GM12878 (cell line): ENCODE data around the gene CAPRIN2. TPM values are rescaled to one million over a fixed set of nuclear protein-coding genes. Genes with fewer than 3 reads are reported as not detected.

ENCODE experiments used
- ATAC-seq: fragments of 200-7000 bp; cut with Tn5 transposase; 3 replicates; pipeline ENCODE4 v1.9.1; 2020; ENCODE audit warnings: mild to moderate bottlenecking, moderate library complexity
- BruUV-seq: library from RNA; stranded (reverse); fragments of 400-500 nt; replicated peaks from 2 replicates; lab custom pipeline; 2021; lab: Mats Ljungman, UMichigan
- CTCF ChIA-PET: fragments of 300-600 bp; sonication (Branson Sonifier 250); formaldehyde crosslinking; extraction: SDS; loops from one replicate; lab custom pipeline; 2021; ENCODE audit warnings: inconsistent platforms; lab: Yijun Ruan, JAX
- POLR2A ChIA-PET: fragments of 350-600 bp; formaldehyde crosslinking; extraction: SDS; loops from one replicate; lab custom pipeline; 2021; ENCODE audit warnings: inconsistent platforms; lab: Charles Lee
- RAD21 ChIA-PET: fragments of 300-600 bp; sonication (Branson Sonifier 250); formaldehyde crosslinking; loops from one replicate; lab custom pipeline; 2023; ENCODE audit warnings: antibody characterized with exemption; ENCODE audit not compliant: unreplicated experiment; lab: Charles Lee
- SMC1A ChIA-PET: fragments of 300-600 bp; sonication (Branson Sonifier 250); formaldehyde crosslinking; loops from one replicate; lab custom pipeline; 2023; ENCODE audit not compliant: unreplicated experiment, uncharacterized antibody; lab: Charles Lee
- DNase-seq: peaks from one replicate; pipeline ENCODE4 v3.0.0-alpha.2; 2011; ENCODE audit warnings: low read depth, low spot score
- FAIRE-seq: peaks from 3 replicates; lab custom pipeline; 2011; peaks lifted over from hg19 to GRCh38; lab: Jason Lieb, UNC
- H2AFZ ChIP-seq: 2 replicates; pipeline ENCODE4 v1.6.0; 2011; ENCODE audit warnings: low read depth, low read length, control low read depth; ENCODE audit not compliant: control insufficient read depth
- H3K27ac ChIP-seq: 2 replicates; pipeline ENCODE4 v1.5.1; 2011; ENCODE audit warnings: control low read depth; ENCODE audit not compliant: control insufficient read depth, insufficient read depth
- H3K27me3 ChIP-seq, 2 experiments: replicated peaks in 1 of 2; 2 replicates each; pipeline versions ENCODE4 v1.6.0 to v1.6.1; 2011; ENCODE audit warnings: low read length in 1 of 2; ENCODE audit not compliant: control insufficient read depth in 2 of 2, insufficient read depth in 2 of 2
- H3K36me3 ChIP-seq, 2 experiments: 2 replicates each; pipeline ENCODE4 v1.5.1; 2011; ENCODE audit warnings: low read length in 1 of 2; ENCODE audit not compliant: control insufficient read depth in 2 of 2, insufficient read depth in 2 of 2
- H3K4me1 ChIP-seq: 2 replicates; pipeline ENCODE4 v1.6.1; 2011; ENCODE audit warnings: mild to moderate bottlenecking, low read length, moderate library complexity, mixed read lengths; ENCODE audit not compliant: control insufficient read depth, insufficient read depth
- H3K4me2 ChIP-seq: 2 replicates; pipeline ENCODE4 v1.6.0; 2011; ENCODE audit warnings: control low read depth; ENCODE audit not compliant: control insufficient read depth, insufficient read depth
- H3K4me3 ChIP-seq: fragments of 200-600 bp; sonication (generic); 2 replicates; pipeline ENCODE4 v1.5.1; 2016
- H3K79me2 ChIP-seq: 2 replicates; pipeline ENCODE4 v1.6.0; 2011; ENCODE audit warnings: low read length; ENCODE audit not compliant: control insufficient read depth, insufficient read depth
- H3K9ac ChIP-seq: 2 replicates; pipeline ENCODE4 v1.8.0; 2011; ENCODE audit warnings: low read length, control low read depth, mixed read lengths; ENCODE audit not compliant: control insufficient read depth, insufficient read depth
- H3K9me3 ChIP-seq: replicated peaks from 3 replicates; pipeline ENCODE4 v1.5.1; 2011; ENCODE audit warnings: mild to moderate bottlenecking, low read length; ENCODE audit not compliant: control insufficient read depth, insufficient read depth
- H4K20me1 ChIP-seq: 2 replicates; pipeline ENCODE4 v1.6.0; 2011; ENCODE audit not compliant: control insufficient read depth, insufficient read depth
- ATF7 ChIP-seq: fragments of 450-650 bp; IDR thresholded peaks from 2 replicates; pipeline ENCODE4 v1.6.1; 2016; ENCODE audit warnings: low read depth, mild to moderate bottlenecking
- CHD4 ChIP-seq: fragments of 200-600 bp; sonication (generic); IDR thresholded peaks from 2 replicates; pipeline ENCODE4 v1.6.1; 2016; ENCODE audit warnings: mild to moderate bottlenecking
- DPF2 ChIP-seq: fragments of 450-650 bp; IDR thresholded peaks from 2 replicates; pipeline ENCODE4 v1.6.1; 2017; ENCODE audit warnings: mild to moderate bottlenecking
- HDGF ChIP-seq: fragments of 450-650 bp; IDR thresholded peaks from 2 replicates; pipeline ENCODE4 v1.6.1; 2016; ENCODE audit warnings: antibody characterized with exemption
- IRF4 ChIP-seq: IDR thresholded peaks from 2 replicates; pipeline ENCODE4 v1.6.1; 2011; ENCODE audit warnings: low read depth, low read length
- NFYA ChIP-seq: IDR thresholded peaks from 2 replicates; pipeline ENCODE4 v1.6.1; 2011; ENCODE audit warnings: low read depth, mild to moderate bottlenecking, low read length, improper control_type of control experiment, borderline replicate concordance
- NFYB ChIP-seq: IDR thresholded peaks from 2 replicates; pipeline ENCODE4 v1.6.1; 2011; ENCODE audit warnings: low read depth, mild to moderate bottlenecking, low read length, improper control_type of control experiment, moderate library complexity; ENCODE audit not compliant: insufficient read depth
- NR2F1 ChIP-seq: fragments of 450-650 bp; conservative IDR thresholded peaks from 2 replicates; pipeline ENCODE4 v1.6.1; 2017; ENCODE audit warnings: mild to moderate bottlenecking
- RB1 ChIP-seq: fragments of 450-650 bp; formaldehyde crosslinking; IDR thresholded peaks from 2 replicates; pipeline ENCODE4 v1.6.1; 2017; ENCODE audit warnings: mild to moderate bottlenecking, borderline replicate concordance
- SRF ChIP-seq, 2 experiments: IDR thresholded peaks; 2 replicates each; pipeline ENCODE4 v1.6.1; 2011; ENCODE audit warnings: low read depth in 2 of 2, low read length in 2 of 2, mild to moderate bottlenecking in 1 of 2, moderate library complexity in 1 of 2
- TARDBP ChIP-seq: IDR thresholded peaks from 2 replicates; pipeline ENCODE4 v1.6.1; 2016; ENCODE audit warnings: borderline replicate concordance
- ZSCAN29 ChIP-seq: fragments of 450-650 bp; IDR thresholded peaks from 2 replicates; pipeline ENCODE4 v1.6.1; 2017; ENCODE audit warnings: mild to moderate bottlenecking, moderate library complexity
- WGBS: methylation state at CpG from one replicate; pipeline ENCODE4 v1.1.6; 2016; ENCODE audit warnings: low lambda C conversion rate; ENCODE audit not compliant: insufficient replicate concordance, insufficient coverage; ENCODE audit errors: missing lambda C conversion rate; 5-methylcytosine and 5-hydroxymethylcytosine counted together
- in situ Hi-C: fragments of 300-500 bp; cut with MboI; formaldehyde crosslinking; loops from 9 replicates; pipeline ENCODE4 v1.14.3; 2018; ENCODE audit warnings: mixed read lengths
- intact Hi-C: fragments of 100-400 bp; cut with micrococcal nuclease; formaldehyde crosslinking; loops from one replicate; pipeline ENCODE4 v1.14.2; 2022; ENCODE audit not compliant: unreplicated experiment
- polyA plus RNA-seq, 11 experiments: library from polyadenylated mRNA; depleted of rRNA in 4 of 11; unstranded in 6 of 11; stranded (reverse) in 5 of 11; fragments of >200 nt; fragmentation: Nextera tagmentation in 4 of 11; fragmentation: Illumina TruSeq in 1 of 11; extraction: Ambion mirVana in 4 of 11; extraction: Trizol in 1 of 11; gene quantifications; 1 replicate in 1 of 11; 2 replicates in 10 of 11; pipeline versions ENCODE4 v1.2.1 to v1.2.3, GENCODE V29; 2011 to 2016; ENCODE audit warnings: inconsistent platforms in 2 of 11, missing spikeins in 2 of 11, low read depth in 1 of 11
- total RNA-seq, 4 experiments: library from RNA; depleted of rRNA in 3 of 4; stranded (reverse); fragments of >200 nt in 3 of 4; fragmentation: Illumina TruSeq in 1 of 4; extraction: Trizol in 1 of 4; gene quantifications; 2 replicates each; pipeline versions ENCODE4 v1.2.1 to v1.2.3, GENCODE V29; 2013 to 2021
- TF ChIP-seq, protein P1 (sequence below): fragments of 450-650 bp; IDR thresholded peaks from 2 replicates; pipeline ENCODE4 v1.6.1; 2014; ENCODE audit warnings: mild to moderate bottlenecking
- TF ChIP-seq, protein P2 (sequence below): fragments of 450-650 bp; IDR thresholded peaks from 2 replicates; pipeline ENCODE4 v1.6.1; 2017; ENCODE audit warnings: low read depth, mild to moderate bottlenecking, moderate library complexity
- TF ChIP-seq, protein P3 (sequence below): fragments of 450-650 bp; IDR thresholded peaks from 2 replicates; pipeline ENCODE4 v1.6.1; 2016; ENCODE audit warnings: mild to moderate bottlenecking, moderate library complexity, borderline replicate concordance

The CAPRIN2 gene
- total and polyA plus RNA-seq, 10 of the 15 experiments (the other 5 are each of a cell fraction or from before 2014, with no cell fraction given), result 1.2 to 13.6 (median 8.2) TPM

DNA sequence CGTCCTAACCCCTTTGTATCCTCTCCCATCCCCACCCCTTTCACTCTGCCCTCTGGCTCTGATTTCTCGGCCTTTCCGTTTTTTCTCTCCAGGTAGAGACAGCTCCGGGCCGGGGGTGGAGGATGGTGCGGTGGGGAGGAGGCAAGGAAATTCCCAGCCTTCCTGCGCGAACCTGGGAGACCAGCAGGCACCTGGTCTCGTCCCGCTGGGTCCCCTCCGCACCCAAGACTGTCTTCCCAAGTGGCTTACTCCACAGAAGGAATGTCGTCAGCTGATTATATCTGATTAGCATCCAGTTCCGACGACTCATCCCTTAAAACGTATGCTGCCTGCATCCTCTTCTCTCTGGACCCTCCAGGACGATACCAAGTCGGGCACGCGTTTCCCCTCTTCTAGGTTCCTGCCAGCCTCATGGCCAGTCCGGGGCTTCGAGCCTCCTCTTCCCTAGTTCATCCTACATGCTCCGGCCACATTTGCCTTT lies 42.2 kb upstream of the CAPRIN2 start:
- Histone ChIP-seq H4K20me1 (no peaks in the 10 kb centered on the region), H3K27me3 (peaks cover 7 to 11% of the 10 kb centered on the region in 2 experiments), H3K4me1 (no peaks in the 10 kb centered on the region), H3K4me2 (no peak overlapping the region), H3K27ac (no peak overlapping the region), H3K9ac (no peak overlapping the region), H3K36me3 (no peaks in the 10 kb centered on the region), H2AFZ (no peak overlapping the region), H3K4me3 (no peak overlapping the region), H3K79me2 (no peaks in the 10 kb centered on the region), H3K9me3 (no peaks in the 10 kb centered on the region)
- FAIRE-seq (no peak), DNase-seq (no peak), ATAC-seq (no peak)
- ChIA-PET SMC1A (no interaction called here), CTCF (interaction anchor here (1.0 kb wide), 2 partner anchors 10 to 246 kb away, joined by 3 read pairs; no protein-coding TSS in a partner anchor), RAD21 (no interaction called here), POLR2A (no interaction called here)
- BruUV-seq, result no TSS peak
- in situ Hi-C loops (no loop called here), intact Hi-C loops (no loop called here)
- 61% methylated on average over 21 of the region's 22 CpGs for WGBS
- TF ChIP-seq CHD4 (no peak), IRF4 (no peak), ATF7 (no peak), TARDBP (no peak), NFYA (no peak), HDGF (no peak), NR2F1 (no peak), RB1 (no peak), ZSCAN29 (no peak), DPF2 (no peak), NFYB (no peak), SRF (IDR thresholded peaks at IDR 0.05; ENCODE audit: low read depth in 2 of 2, low read length in 2 of 2) (no peak)
- TF ChIP-seq, protein P1, sequence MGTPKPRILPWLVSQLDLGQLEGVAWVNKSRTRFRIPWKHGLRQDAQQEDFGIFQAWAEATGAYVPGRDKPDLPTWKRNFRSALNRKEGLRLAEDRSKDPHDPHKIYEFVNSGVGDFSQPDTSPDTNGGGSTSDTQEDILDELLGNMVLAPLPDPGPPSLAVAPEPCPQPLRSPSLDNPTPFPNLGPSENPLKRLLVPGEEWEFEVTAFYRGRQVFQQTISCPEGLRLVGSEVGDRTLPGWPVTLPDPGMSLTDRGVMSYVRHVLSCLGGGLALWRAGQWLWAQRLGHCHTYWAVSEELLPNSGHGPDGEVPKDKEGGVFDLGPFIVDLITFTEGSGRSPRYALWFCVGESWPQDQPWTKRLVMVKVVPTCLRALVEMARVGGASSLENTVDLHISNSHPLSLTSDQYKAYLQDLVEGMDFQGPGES, result no peak
- TF ChIP-seq, protein P2, sequence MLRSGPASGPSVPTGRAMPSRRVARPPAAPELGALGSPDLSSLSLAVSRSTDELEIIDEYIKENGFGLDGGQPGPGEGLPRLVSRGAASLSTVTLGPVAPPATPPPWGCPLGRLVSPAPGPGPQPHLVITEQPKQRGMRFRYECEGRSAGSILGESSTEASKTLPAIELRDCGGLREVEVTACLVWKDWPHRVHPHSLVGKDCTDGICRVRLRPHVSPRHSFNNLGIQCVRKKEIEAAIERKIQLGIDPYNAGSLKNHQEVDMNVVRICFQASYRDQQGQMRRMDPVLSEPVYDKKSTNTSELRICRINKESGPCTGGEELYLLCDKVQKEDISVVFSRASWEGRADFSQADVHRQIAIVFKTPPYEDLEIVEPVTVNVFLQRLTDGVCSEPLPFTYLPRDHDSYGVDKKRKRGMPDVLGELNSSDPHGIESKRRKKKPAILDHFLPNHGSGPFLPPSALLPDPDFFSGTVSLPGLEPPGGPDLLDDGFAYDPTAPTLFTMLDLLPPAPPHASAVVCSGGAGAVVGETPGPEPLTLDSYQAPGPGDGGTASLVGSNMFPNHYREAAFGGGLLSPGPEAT, result no peak
- TF ChIP-seq, protein P3, sequence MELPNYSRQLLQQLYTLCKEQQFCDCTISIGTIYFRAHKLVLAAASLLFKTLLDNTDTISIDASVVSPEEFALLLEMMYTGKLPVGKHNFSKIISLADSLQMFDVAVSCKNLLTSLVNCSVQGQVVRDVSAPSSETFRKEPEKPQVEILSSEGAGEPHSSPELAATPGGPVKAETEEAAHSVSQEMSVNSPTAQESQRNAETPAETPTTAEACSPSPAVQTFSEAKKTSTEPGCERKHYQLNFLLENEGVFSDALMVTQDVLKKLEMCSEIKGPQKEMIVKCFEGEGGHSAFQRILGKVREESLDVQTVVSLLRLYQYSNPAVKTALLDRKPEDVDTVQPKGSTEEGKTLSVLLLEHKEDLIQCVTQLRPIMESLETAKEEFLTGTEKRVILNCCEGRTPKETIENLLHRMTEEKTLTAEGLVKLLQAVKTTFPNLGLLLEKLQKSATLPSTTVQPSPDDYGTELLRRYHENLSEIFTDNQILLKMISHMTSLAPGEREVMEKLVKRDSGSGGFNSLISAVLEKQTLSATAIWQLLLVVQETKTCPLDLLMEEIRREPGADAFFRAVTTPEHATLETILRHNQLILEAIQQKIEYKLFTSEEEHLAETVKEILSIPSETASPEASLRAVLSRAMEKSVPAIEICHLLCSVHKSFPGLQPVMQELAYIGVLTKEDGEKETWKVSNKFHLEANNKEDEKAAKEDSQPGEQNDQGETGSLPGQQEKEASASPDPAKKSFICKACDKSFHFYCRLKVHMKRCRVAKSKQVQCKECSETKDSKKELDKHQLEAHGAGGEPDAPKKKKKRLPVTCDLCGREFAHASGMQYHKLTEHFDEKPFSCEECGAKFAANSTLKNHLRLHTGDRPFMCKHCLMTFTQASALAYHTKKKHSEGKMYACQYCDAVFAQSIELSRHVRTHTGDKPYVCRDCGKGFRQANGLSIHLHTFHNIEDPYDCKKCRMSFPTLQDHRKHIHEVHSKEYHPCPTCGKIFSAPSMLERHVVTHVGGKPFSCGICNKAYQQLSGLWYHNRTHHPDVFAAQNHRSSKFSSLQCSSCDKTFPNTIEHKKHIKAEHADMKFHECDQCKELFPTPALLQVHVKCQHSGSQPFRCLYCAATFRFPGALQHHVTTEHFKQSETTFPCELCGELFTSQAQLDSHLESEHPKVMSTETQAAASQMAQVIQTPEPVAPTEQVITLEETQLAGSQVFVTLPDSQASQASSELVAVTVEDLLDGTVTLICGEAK, result no peak
